Activated CD4-positive, alpha-beta T cell treated with anti-CD3 and anti-CD28 coated beads for 1 hour (primary cell): ENCODE measurements around the gene AHDC1.

ENCODE experiments used
- DNase-seq: peaks from one replicate; pipeline ENCODE4 v3.0.0-alpha.2; 2020

Gene AHDC1

GRCh38 chr1:27574871-27575831, 28.8 kb downstream of the AHDC1 start:
- DNase-seq = no peak

DNA sequence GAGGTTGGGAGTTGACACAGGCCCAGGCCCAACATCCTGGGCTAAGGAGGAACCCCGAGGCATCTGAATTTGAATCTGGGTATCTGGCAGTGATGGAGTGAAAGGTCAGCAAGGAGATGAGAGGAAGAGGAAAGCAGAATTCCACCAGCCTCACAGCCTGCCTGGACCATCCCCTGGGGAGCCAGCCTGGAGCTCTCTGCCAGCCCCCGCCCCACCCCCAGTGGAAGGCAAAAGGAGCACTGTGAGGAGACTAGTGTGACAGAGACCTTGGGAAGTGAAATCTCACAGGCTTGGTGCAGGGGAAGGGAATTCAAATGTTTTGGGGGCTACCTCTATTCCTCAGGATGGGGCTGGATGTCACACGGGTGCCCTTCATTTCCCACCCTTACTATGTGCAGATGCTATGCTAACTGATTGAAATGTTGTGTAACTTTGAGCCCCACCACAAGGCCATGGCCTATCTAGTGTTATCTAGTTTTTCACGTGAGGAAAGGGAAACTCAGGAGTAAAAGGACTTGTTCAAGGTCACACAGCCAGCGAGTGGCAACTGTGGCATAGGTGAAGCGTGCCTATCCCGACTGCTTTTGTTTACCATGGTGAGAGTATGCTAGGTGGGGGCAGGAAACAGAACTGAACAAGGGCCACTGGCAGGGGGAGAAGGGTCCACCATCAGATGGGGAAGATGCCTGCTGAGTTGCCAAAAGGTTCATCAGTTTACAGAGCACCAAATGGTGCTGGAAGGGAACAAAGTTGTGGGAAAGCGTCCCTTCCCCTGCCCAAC, 29.8 kb downstream of the AHDC1 start:
- no peak for DNase-seq

DNA sequence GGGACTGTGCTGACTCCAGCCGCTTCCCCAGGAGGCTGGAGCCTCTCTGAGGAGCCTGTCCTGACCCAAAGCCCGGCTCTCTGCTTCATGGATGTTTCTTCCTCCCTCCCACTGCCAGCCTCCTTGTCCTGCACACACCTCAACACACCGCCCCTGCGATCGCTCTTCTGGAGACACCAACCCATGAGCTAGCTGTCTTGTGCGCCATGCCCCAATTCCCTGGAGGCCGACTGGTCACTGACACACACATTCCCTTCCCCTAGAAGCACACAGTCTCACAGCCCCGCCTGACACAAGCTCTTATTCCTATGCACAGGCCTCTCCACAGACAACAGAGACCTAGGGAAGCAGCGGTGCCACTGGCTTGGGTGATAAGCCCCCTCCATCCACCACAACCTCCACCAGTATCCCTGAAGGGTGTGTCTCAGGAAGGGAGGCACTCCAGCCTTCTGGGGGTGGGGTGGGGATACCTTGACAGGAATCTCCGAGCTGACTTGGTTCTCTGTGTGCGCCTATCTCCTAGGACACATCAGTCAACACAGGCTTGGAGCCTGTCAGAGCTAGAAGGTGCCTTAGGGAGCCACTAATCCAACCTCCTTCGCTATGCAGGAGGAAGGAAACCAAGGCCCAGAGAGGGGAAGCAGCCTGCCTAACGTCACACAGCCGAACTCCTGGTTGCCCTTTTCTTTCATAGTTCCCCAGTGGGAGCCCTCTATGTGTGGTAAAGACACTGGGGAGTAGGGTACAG, 31.1 kb downstream of the AHDC1 start:
- DNase-seq = no peak

DNA sequence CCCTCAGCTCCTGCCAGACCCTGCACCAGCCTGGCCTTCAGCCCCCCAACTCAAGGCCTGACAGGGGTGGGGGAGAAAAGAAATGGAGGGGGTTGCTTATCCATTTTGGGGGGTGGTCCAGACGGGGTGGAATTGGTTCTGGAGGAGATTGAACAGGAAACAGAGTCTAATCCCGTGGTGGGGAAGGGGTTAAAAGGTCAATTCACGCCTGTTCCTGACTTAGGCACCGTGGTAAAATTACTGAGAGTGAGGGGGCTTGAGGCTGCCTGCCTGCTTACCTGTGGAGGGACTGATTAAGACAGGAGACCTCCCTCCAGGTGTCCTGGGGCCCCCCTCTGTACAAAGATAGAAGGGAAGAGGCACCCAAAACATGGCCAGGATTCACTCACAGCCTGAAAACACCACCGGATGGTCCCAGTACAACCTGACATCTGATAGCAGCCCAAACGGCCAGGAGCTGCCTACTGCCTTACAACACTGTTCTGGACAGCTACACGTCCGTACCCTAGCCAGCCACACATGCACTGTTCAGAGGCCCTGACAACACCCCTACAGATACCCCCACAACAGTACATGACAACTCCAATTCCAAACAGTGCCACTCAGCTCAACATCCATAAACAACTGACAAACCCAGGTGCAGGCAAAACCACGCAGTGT, 31.8 kb downstream of the AHDC1 start:
- no peak for DNase-seq

GRCh38 chr1:27571439-27572018, 32.4 kb downstream of the AHDC1 start:
- DNase-seq = no peak

GRCh38 chr1:27570784-27571183, 33.2 kb downstream of the AHDC1 start:
- DNase-seq = no peak

DNA sequence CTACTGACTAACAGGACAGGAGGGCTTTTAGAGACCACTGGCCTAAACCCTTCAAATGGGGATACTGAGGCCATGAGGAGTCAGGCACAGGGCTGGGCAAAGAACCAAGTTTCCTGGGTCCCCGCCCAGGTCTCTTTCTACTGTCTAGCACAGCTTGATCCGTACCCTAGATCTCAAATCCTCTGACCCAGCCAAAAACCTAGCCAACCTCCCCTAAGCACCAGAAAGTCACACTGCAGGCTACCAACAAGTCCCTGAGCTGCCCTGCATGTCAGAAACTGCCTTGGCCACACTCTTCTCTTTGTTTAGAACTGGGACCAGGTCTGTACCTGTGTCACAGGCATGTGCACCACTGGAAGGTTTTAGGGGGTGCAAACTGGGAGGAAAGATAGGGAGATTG, 33.6 kb downstream of the AHDC1 start:
- DNase-seq = no peak

- no peak for DNase-seq
Measured at GRCh38 chr1:27569506-27570291, 34.2 kb downstream of the AHDC1 start.

- no peak for DNase-seq
Measured at GRCh38 chr1:27569088-27569460, 34.9 kb downstream of the AHDC1 start.

GRCh38 chr1:27568300-27569087, 35.5 kb downstream of the AHDC1 start:
- DNase-seq = peak; percentile 87

DNA sequence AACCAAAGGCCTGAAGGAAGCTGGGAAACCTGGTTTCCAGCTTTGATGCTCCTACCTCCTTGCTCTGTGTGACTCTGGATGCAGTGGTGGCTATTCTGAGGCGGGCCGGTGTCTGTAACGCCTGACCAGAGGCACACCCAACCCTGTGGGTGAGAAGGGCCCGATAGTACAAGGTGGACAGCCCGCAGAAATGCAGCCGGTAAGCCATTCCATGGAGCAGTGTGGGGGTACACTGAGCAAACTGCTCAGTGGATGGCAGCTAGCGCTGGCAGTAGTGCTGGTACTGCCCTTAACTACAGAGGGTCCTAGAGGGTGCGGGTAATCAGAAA, 36.0 kb downstream of the AHDC1 start:
- DNase-seq = no peak

DNA sequence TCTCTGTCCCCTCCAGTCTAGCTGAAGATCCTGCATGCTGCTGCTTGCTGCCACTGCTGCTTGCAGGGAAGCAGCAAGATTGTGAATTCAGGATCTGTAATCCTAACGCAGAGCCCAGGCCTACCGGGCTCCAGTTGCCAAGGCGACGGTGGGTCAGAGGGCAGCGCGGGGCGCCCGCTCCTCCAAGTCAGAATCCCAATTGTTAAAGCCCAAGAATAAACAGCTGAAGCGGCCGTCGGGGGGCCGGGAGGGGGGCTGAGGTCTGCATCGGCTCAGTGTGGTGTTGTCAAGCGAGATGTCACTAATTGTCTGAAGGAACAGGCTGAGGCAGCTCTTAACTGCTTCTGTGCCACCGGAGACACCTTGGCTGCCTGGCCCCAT, 36.8 kb downstream of the AHDC1 start:
- DNase-seq = no peak

DNA sequence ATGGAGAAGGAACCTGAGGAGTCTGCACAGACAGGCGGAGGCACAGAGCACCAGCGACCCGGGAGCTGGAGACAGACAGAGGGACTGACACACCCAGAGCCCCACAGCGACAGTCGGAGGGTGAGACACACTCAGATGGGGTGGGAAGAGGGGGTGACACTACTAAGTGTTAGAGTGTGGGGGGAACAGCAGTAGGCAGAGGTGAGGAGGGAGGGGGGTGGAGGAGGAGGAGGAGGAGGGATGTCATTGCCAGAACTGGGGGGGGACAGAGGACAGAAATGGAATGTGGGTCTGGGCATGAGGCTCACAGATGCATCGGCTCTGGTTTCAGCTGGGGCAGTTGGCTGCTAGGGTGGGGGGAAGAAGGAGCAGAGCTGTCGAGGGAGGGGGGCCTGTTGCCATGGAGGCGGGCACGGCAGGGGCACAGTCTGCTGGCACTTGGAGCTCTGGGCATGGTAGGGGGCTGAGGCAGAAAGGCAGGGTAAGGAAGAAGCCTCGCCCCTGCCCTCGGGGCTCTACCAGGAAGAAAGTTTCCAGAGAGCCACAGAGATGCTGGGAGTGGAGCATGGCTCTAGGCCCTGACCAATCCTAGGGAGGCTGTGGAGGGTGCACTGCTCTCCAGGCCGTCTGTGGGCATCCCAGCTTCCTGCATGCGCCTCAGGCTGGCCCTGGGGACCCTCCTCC, 37.3 kb downstream of the AHDC1 start:
- no peak for DNase-seq

DNA sequence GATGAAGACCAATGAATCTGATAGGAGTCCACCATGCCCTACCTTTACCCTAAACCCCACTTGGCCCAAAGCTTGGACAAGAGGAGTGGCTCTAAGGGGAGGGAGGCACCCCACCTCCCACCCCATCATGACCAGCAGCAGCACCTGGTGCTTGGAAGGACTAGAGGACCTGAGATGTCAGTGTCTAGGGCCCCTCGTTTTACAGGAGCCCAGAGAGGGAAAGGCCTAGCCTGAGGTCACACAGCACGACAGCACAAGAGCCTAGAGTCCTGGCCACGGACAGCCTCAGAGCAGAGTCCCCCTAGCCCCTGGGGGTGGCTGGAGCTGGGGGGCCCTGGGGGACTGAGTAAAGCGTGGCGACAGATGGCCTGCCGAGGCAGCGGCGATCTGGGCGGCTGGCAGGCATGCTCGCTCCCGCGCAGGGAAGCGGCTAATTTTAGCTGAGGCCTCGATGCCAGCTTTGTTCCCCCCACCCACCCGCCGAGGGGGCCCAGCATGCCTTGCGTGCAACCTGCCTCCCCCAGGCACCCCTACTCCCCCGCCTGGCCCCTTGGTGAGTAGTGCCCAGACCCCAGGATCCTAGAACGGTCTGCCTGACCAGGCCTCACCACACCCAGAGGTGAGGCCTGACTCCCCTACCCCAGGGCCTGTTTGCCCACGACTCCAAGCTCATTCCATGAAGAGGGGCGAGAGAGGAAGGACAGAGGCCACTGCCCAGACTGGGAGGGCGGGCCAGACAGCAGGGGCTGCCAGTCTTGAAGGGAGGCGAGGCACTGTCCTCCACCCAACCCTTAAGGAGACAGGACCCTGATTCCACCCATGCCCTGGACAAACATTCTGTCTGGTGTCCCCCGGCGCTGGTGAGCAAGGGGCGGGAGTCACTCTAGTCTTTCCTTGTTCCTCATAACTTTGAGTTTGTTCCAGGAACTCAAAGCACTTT, 39.0 kb downstream of the AHDC1 start:
- no peak for DNase-seq

DNA sequence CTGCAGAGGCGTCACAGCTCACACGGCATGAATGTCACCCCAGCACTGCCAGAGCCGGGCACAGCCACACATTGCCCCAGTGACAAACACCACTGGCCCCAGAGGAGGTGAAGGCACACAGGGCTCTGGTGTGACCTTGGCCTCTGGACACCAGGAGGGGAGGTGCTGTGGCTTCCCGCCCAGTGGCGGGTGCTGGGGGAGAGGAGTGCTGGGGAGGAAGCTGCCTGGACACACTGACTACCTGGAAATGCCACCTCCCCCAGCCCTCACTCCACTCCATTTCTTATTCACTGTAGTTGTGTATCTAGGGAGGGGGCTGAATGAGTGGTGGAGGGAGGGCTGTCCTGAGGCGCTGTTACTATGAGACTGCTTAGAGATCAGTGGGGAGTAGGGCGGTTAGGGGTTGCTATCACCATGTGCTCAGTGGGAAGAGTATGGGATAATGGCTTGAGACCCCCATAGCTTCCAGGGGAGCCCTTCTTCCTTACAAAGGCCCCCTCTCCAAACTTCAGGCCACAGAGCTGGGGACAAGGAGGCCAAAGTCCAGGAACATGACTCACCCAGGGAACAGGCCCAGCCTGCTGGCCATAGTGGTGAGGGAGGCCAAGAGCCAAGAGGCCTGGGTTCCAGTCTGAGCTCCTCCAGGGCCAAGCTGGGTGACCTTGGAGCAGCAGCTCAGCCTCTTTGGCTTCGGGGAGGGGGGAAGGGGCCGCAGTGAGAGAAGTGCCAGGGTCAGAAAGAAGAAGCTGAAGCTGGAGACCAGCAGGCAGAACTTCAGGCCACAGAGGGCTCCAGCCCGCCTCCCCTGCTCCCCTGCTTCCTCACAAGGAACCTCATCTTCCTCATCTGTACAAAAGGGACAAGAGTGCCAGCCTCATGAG, 40.1 kb downstream of the AHDC1 start:
- DNase-seq = no peak

DNA sequence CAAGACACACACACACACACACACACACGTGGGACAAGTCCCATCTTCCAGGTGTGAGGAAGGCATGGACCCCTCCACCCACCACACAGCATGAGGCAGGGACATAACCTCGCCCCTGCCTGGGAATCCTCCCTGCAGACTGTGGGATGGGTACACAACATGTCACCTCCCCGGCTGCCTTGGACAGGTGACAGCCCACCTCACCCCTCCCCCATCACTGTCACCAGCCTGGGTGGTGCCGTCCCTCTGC, 40.7 kb downstream of the AHDC1 start:
- no peak for DNase-seq

- DNase-seq = no peak
Measured at GRCh38 chr1:27562534-27563340, 41.2 kb downstream of the AHDC1 start.

DNA sequence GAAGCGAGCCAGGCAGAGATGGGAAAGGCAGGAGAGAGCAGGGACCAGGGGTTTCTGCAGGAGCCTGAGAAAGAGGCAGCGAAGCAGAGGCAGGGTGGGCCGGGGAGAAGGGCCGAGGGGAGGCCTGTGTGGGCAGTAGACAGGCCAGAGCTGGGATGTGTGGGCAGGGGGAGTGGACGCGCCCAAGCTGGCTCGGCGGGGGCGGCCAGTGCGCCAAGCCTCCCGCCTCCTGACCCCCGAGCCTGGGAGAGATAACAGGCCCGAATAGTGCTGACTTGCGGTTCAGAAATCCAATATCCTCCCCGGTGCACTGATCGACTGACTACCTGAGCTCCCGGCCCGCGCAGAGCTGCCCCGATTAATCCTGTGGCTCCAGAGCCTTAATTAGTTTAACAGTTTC, 41.9 kb downstream of the AHDC1 start:
- DNase-seq = no peak
